Upper lobe of left lung (tissue), 4 donors: Measurements from ENCODE around the gene SCUBE1.

Experiments used
- CTCF ChIP-seq, 6 experiments: fragments of 450-650 bp in 4 of 6; fragments of 200-600 bp in 2 of 6; sonication (generic) in 2 of 6; IDR thresholded peaks; one replicate each; pipeline ENCODE4 v1.5.1; 2016 to 2019; ENCODE audit warnings: antibody characterized with exemption in 6 of 6
- EP300 ChIP-seq, 4 donors: sonication (generic); formaldehyde crosslinking; IDR thresholded peaks; one replicate each; pipeline ENCODE4 v1.5.1; 2017; ENCODE audit warnings: antibody characterized with exemption in 4 of 4, control low read depth in 2 of 4
- POLR2A ChIP-seq, 4 donors: fragments of 450-650 bp; IDR thresholded peaks; one replicate each; pipeline ENCODE4 v1.5.1; 2016 to 2017; ENCODE audit warnings: antibody characterized with exemption in 4 of 4, mild to moderate bottlenecking in 2 of 4
- POLR2AphosphoS5 ChIP-seq, 2 donors: sonication (generic); formaldehyde crosslinking; IDR thresholded peaks; one replicate each; pipeline ENCODE4 v1.5.1; 2017; ENCODE audit warnings: antibody characterized with exemption in 2 of 2

- TF ChIP-seq CTCF (IDR thresholded peaks at IDR 0.05), result no peak
- peak in 1 of 2 donors; percentile 24 for TF ChIP-seq POLR2AphosphoS5 (IDR thresholded peaks at IDR 0.05)
- no peak for TF ChIP-seq POLR2A (IDR thresholded peaks at IDR 0.05)
- no peak for TF ChIP-seq EP300 (IDR thresholded peaks at IDR 0.05)
These were observed 115.9 kb downstream of the SCUBE1 start for GRCh38 chr22:43227239-43227630.
